CD14-positive monocyte (primary cell): Measurements from ENCODE around the gene DNAJB12. TPM values are rescaled to one million over a fixed set of nuclear protein-coding genes. Genes with fewer than 3 reads are reported as not detected.

Experiments used
- DNase-seq, 3 donors: peaks; one replicate each; pipeline ENCODE4 v3.0.0-alpha.2; 2011 to 2022
- H2AFZ ChIP-seq: 2 replicates; pipeline ENCODE4 v1.6.0; 2012; ENCODE audit warnings: mild to moderate bottlenecking, low read depth, low read length, inconsistent platforms; ENCODE audit not compliant: insufficient read depth, poor library complexity, severe bottlenecking
- H3K27ac ChIP-seq, 2 donors: 1 replicate in 1 of 2; 2 replicates in 1 of 2; pipeline ENCODE4 v1.5.1; 2012 to 2013; ENCODE audit warnings: low read length in 2 of 2, control low read depth in 1 of 2, inconsistent platforms in 1 of 2, low read depth in 1 of 2, mild to moderate bottlenecking in 1 of 2
- H3K27me3 ChIP-seq, 2 donors: one replicate each; pipeline versions ENCODE4 v1.6.0 to v1.6.1; 2011 to 2013; ENCODE audit warnings: low read length in 2 of 2; ENCODE audit not compliant: control insufficient read depth in 2 of 2, insufficient read depth in 2 of 2
- H3K36me3 ChIP-seq, 2 donors: replicated peaks in 1 of 2; 1 replicate in 1 of 2; 2 replicates in 1 of 2; pipeline versions ENCODE4 v1.5.1 to v1.6.1; 2012 to 2013; ENCODE audit warnings: low read length in 2 of 2, control low read depth in 1 of 2, inconsistent platforms in 1 of 2, mild to moderate bottlenecking in 1 of 2; ENCODE audit not compliant: insufficient read depth in 2 of 2, control insufficient read depth in 1 of 2
- H3K4me1 ChIP-seq, 2 donors: 1 replicate in 1 of 2; 2 replicates in 1 of 2; pipeline versions ENCODE4 v1.5.1 to v1.6.1; 2012 to 2013; ENCODE audit warnings: low read length in 2 of 2, control low read depth in 1 of 2, inconsistent platforms in 1 of 2, mild to moderate bottlenecking in 1 of 2, moderate library complexity in 1 of 2; ENCODE audit not compliant: insufficient read depth in 2 of 2, control insufficient read depth in 1 of 2
- H3K4me2 ChIP-seq: replicated peaks from 2 replicates; pipeline ENCODE3; 2012; ENCODE audit warnings: low read length, moderate library complexity, mild to moderate bottlenecking; ENCODE audit not compliant: poor library complexity, severe bottlenecking; ENCODE audit errors: extremely low read depth
- H3K4me3 ChIP-seq, 3 experiments: fragments of 200-600 bp in 1 of 3; sonication (generic) in 1 of 3; replicated peaks in 1 of 3; 1 replicate in 2 of 3; 2 replicates in 1 of 3; pipeline ENCODE4 v1.5.1; 2011 to 2013; ENCODE audit warnings: low read length in 3 of 3, mild to moderate bottlenecking in 3 of 3, control low read depth in 2 of 3, low read depth in 2 of 3, inconsistent platforms in 1 of 3, moderate library complexity in 1 of 3
- H3K79me2 ChIP-seq: 2 replicates; pipeline ENCODE4 v1.6.0; 2012; ENCODE audit warnings: mild to moderate bottlenecking, control low read depth, inconsistent platforms, low read length, moderate library complexity; ENCODE audit not compliant: insufficient read depth
- H3K9ac ChIP-seq: 2 replicates; pipeline ENCODE4 v1.6.0; 2017; ENCODE audit warnings: low read length, mild to moderate bottlenecking; ENCODE audit not compliant: insufficient read depth, poor library complexity, severe bottlenecking
- H3K9me3 ChIP-seq, 2 donors: replicated peaks in 1 of 2; 1 replicate in 1 of 2; 2 replicates in 1 of 2; pipeline versions ENCODE4 v1.5.1 to v1.6.1; 2012 to 2013; ENCODE audit warnings: low read length in 2 of 2, control low read depth in 1 of 2; ENCODE audit not compliant: control insufficient read depth in 1 of 2, insufficient read depth in 1 of 2
- H4K20me1 ChIP-seq: 2 replicates; pipeline ENCODE4 v1.6.0; 2012; ENCODE audit warnings: mild to moderate bottlenecking, low read length, control low read depth, moderate library complexity; ENCODE audit not compliant: insufficient read depth
- H3K27ac Mint-ChIP-seq, 7 donors: one replicate each; pipeline ENCODE4 v1.8.0; 2020; ENCODE audit warnings: mild to moderate bottlenecking in 7 of 7, mixed read lengths in 7 of 7, moderate library complexity in 6 of 7, inconsistent platforms in 2 of 7
- H3K27me3 Mint-ChIP-seq, 3 donors: one replicate each; pipeline ENCODE4 v1.8.0; 2021 to 2022; ENCODE audit warnings: low read depth in 3 of 3, mild to moderate bottlenecking in 3 of 3, mixed read lengths in 3 of 3, moderate library complexity in 3 of 3, inconsistent platforms in 1 of 3
- H3K36me3 Mint-ChIP-seq, 2 donors: one replicate each; pipeline ENCODE4 v1.8.0; 2020; ENCODE audit warnings: mixed read lengths in 2 of 2, inconsistent platforms in 1 of 2, mild to moderate bottlenecking in 1 of 2
- H3K4me1 Mint-ChIP-seq: one replicate; pipeline ENCODE4 v1.8.0; 2020; ENCODE audit warnings: mild to moderate bottlenecking, mixed read lengths
- H3K4me3 Mint-ChIP-seq, 2 donors: one replicate each; pipeline ENCODE4 v1.8.0; 2020; ENCODE audit warnings: mild to moderate bottlenecking in 2 of 2, mixed read lengths in 2 of 2, moderate library complexity in 1 of 2
- H3K9me3 Mint-ChIP-seq, 7 donors: one replicate each; pipeline ENCODE4 v1.8.0; 2020 to 2022; ENCODE audit warnings: mixed read lengths in 7 of 7, mild to moderate bottlenecking in 6 of 7, moderate library complexity in 6 of 7, inconsistent platforms in 2 of 7
- CTCF ChIP-seq: fragments of 200-600 bp; IDR thresholded peaks from one replicate; pipeline ENCODE4 v1.8.0; 2022; ENCODE audit warnings: antibody characterized with exemption, mild to moderate bottlenecking
- WGBS: methylation state at CpG from one replicate; pipeline ENCODE4 v1.1.5; 2013; ENCODE audit warnings: missing lambda C conversion rate; ENCODE audit not compliant: insufficient coverage; 5-methylcytosine and 5-hydroxymethylcytosine counted together
- intact Hi-C, 2 donors: fragments of 100-400 bp; cut with micrococcal nuclease; formaldehyde crosslinking; loops; one replicate each; pipeline versions ENCODE4 v1.15.0 to v1.15.1; 2023
- polyA plus RNA-seq, 3 donors: library from polyadenylated mRNA; depleted of rRNA in 1 of 3; unstranded in 2 of 3; stranded (reverse) in 1 of 3; fragments of 300-500 nt in 2 of 3; fragments of >200 nt in 1 of 3; fragmentation: Illumina TruSeq in 2 of 3; gene quantifications; 1 replicate in 2 of 3; 2 replicates in 1 of 3; pipeline ENCODE4 v1.2.3, GENCODE V29; 2012 to 2021

Gene DNAJB12
- polyA plus RNA-seq, 3 donors, result 26.5 to 42.5 (median 37.9) TPM

DNA sequence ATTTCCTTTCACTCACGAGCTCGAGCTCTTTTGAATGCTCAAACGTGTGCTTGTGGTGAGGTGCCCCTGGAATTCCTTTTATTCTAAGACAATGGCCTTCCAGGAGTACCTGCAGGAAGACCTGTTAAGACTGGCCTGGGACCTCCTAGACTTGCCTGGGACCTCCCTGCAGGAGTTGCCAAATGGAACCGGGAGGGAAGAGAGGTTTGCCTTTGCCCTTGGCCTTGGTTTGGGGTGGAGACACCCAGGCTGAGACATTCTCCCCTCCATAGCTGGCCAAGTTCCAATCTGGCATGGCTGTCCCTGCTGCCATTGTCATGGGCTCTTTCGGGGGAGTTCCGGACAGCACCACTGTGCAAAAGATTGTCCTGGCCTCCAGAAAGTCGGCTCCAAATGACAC lies 39.7 kb downstream of the DNAJB12 start:
- Histone ChIP-seq H3K4me3 (peak overlapping the region in 1 of 3 experiments; percentile 2), H3K4me2 (peak overlapping the region; percentile 11), H3K36me3 (no peaks in the 10 kb centered on the region), H3K4me1 (peaks cover 58 to 64% of the 10 kb centered on the region in 2 donors), H3K27me3 (no peaks in the 10 kb centered on the region), H2AFZ (peak overlapping the region; percentile 22), H3K9me3 (no peaks in the 10 kb centered on the region), H3K79me2 (peaks cover 10% of the 10 kb centered on the region), H4K20me1 (no peaks in the 10 kb centered on the region), H3K27ac (peak overlapping the region in 1 of 2 donors; percentile 73), H3K9ac (no peak overlapping the region)
- DNase-seq, result no peak
- no peak for TF ChIP-seq CTCF
- intact Hi-C loops, result loop anchor here in 1 of 2 donors (5.0 kb wide), 1 partner anchor 43 kb away; the partner anchor contains the start of gene DDIT4
- peaks cover 60% of the 10 kb centered on the region for H3K4me1 Mint-ChIP-seq
- 0% methylated on average over 1 of the region's 7 CpGs for WGBS
- H3K27me3 Mint-ChIP-seq, result peaks cover 0 to 4% (median 2%) of the 10 kb centered on the region in 3 donors
- no peak overlapping the region for H3K4me3 Mint-ChIP-seq
- peaks cover 2 to 3% of the 10 kb centered on the region in 2 donors for H3K36me3 Mint-ChIP-seq
- no peaks in the 10 kb centered on the region for H3K9me3 Mint-ChIP-seq
- H3K27ac Mint-ChIP-seq, result peak overlapping the region in 4 of 7 donors; percentile 42 to 90 (median 79)

GRCh38 chr10:72314263-72314662 lies 40.5 kb downstream of the DNAJB12 start:
- Mint-ChIP-seq H3K27me3 (peaks cover 2 to 6% (median 4%) of the 10 kb centered on the region in 3 donors), H3K4me1 (peaks cover 66% of the 10 kb centered on the region), H3K4me3 (no peak overlapping the region), H3K27ac (peak overlapping the region in 1 of 7 donors; percentile 65), H3K9me3 (no peaks in the 10 kb centered on the region), H3K36me3 (peaks cover 2 to 7% of the 10 kb centered on the region in 2 donors)
- TF ChIP-seq CTCF, result no peak
- Histone ChIP-seq H3K9ac (no peak overlapping the region), H2AFZ (no peak overlapping the region), H3K27me3 (no peaks in the 10 kb centered on the region), H3K4me1 (peaks cover 62 to 64% of the 10 kb centered on the region in 2 donors), H3K79me2 (peaks cover 10% of the 10 kb centered on the region), H3K4me3 (no peak overlapping the region), H4K20me1 (no peaks in the 10 kb centered on the region), H3K36me3 (no peaks in the 10 kb centered on the region), H3K4me2 (no peak overlapping the region), H3K9me3 (no peaks in the 10 kb centered on the region), H3K27ac (no peak overlapping the region)
- intact Hi-C loops, result no loop called here
- DNase-seq, result no peak
- 98% methylated on average over 6 of the region's 7 CpGs for WGBS
